IMR-90 (cell line): Measurements from ENCODE around the gene KCNQ1. TPM values are rescaled to one million over a fixed set of nuclear protein-coding genes. Genes with fewer than 3 reads are reported as not detected.

Experiments used
- ATAC-seq: fragments of 200-7000 bp; cut with Tn5 transposase; 2 replicates; pipeline ENCODE4 v1.9.1; 2020; ENCODE audit warnings: low read depth, mild to moderate bottlenecking, moderate library complexity
- BruUV-seq: library from RNA; stranded (reverse); fragments of 400-500 nt; replicated peaks from 2 replicates; lab custom pipeline; 2021; lab: Mats Ljungman, UMichigan
- CTCF ChIA-PET: fragments of 300-600 bp; formaldehyde crosslinking; extraction: SDS; loops from one replicate; lab custom pipeline; 2021; ENCODE audit warnings: antibody characterized with exemption; lab: Yijun Ruan, JAX
- POLR2A ChIA-PET: fragments of 300-600 bp; sonication (Branson Sonifier 250); formaldehyde crosslinking; loops from one replicate; lab custom pipeline; 2022; ENCODE audit warnings: antibody characterized with exemption; ENCODE audit not compliant: unreplicated experiment; lab: Charles Lee
- DNase-seq: peaks from one replicate; pipeline ENCODE4 v3.0.0; 2013
- H2AFZ ChIP-seq: replicated peaks from 2 replicates; pipeline ENCODE3; 2013; ENCODE audit warnings: low read length, mild to moderate bottlenecking; ENCODE audit not compliant: poor library complexity
- H2AK5ac ChIP-seq: 2 replicates; pipeline ENCODE4 v1.6.1; 2013; ENCODE audit warnings: low read depth, low read length, inconsistent platforms
- H2AK9ac ChIP-seq: replicated peaks from 2 replicates; pipeline ENCODE3; 2013; ENCODE audit warnings: mild to moderate bottlenecking, low read depth, low read length, moderate library complexity; ENCODE audit not compliant: poor library complexity
- H2BK120ac ChIP-seq: 2 replicates; pipeline ENCODE4 v1.6.1; 2013; ENCODE audit warnings: low read depth, low read length, inconsistent platforms
- H2BK15ac ChIP-seq: 3 replicates; pipeline ENCODE4 v1.6.1; 2013; ENCODE audit warnings: low read depth, low read length, inconsistent platforms
- H2BK20ac ChIP-seq: 2 replicates; pipeline ENCODE4 v1.6.1; 2013; ENCODE audit warnings: low read depth, mild to moderate bottlenecking, inconsistent platforms, low read length, moderate library complexity
- H2BK5ac ChIP-seq: 2 replicates; pipeline ENCODE4 v1.6.1; 2013; ENCODE audit warnings: mild to moderate bottlenecking, low read depth, low read length, inconsistent platforms; ENCODE audit not compliant: poor library complexity, severe bottlenecking
- H3K14ac ChIP-seq: replicated peaks from 2 replicates; pipeline ENCODE4 v1.6.1; 2013; ENCODE audit warnings: low read depth, low read length, inconsistent platforms
- H3K18ac ChIP-seq: 2 replicates; pipeline ENCODE4 v1.6.1; 2013; ENCODE audit warnings: low read depth, low read length, control low read depth
- H3K23ac ChIP-seq: 2 replicates; pipeline ENCODE4 v1.6.1; 2013; ENCODE audit warnings: low read depth, low read length, inconsistent platforms
- H3K27ac ChIP-seq: 2 replicates; pipeline ENCODE4 v1.5.1; 2013; ENCODE audit warnings: mild to moderate bottlenecking, control low read depth, low read length; ENCODE audit not compliant: insufficient read depth
- H3K27me3 ChIP-seq: 2 replicates; pipeline ENCODE4 v1.6.1; 2013; ENCODE audit warnings: low read length; ENCODE audit not compliant: control insufficient read depth, insufficient read depth
- H3K36me3 ChIP-seq: 2 replicates; pipeline ENCODE4 v1.6.1; 2013; ENCODE audit warnings: low read length, mixed read lengths; ENCODE audit not compliant: control insufficient read depth, insufficient read depth
- H3K4ac ChIP-seq: 2 replicates; pipeline ENCODE4 v1.6.1; 2013; ENCODE audit warnings: low read depth, low read length, inconsistent platforms
- H3K4me1 ChIP-seq: 2 replicates; pipeline ENCODE4 v1.6.1; 2013; ENCODE audit warnings: low read length, mixed read lengths; ENCODE audit not compliant: control insufficient read depth, insufficient read depth
- H3K4me2 ChIP-seq: 2 replicates; pipeline ENCODE4 v1.6.1; 2013; ENCODE audit warnings: low read depth, mild to moderate bottlenecking, control low read depth, low read length, moderate library complexity
- H3K4me3 ChIP-seq: 2 replicates; pipeline ENCODE4 v1.5.1; 2013; ENCODE audit warnings: low read depth, mild to moderate bottlenecking, control low read depth, low read length, moderate library complexity; ENCODE audit not compliant: insufficient read depth
- H3K56ac ChIP-seq: 2 replicates; pipeline ENCODE4 v1.6.1; 2013; ENCODE audit warnings: low read length, inconsistent platforms; ENCODE audit not compliant: insufficient read depth; ENCODE audit errors: extremely low read depth
- H3K79me1 ChIP-seq, 2 experiments: 2 replicates each; pipeline ENCODE4 v1.6.1; 2013; ENCODE audit warnings: low read length in 2 of 2, inconsistent platforms in 1 of 2, low read depth in 1 of 2
- H3K9ac ChIP-seq: 2 replicates; pipeline ENCODE4 v1.6.1; 2013; ENCODE audit warnings: low read depth, low read length, control low read depth
- H3K9me1 ChIP-seq: 2 replicates; pipeline ENCODE4 v1.6.1; 2013; ENCODE audit warnings: low read length, inconsistent platforms; ENCODE audit not compliant: insufficient read depth
- H3K9me3 ChIP-seq: 2 replicates; pipeline ENCODE4 v1.6.1; 2013; ENCODE audit warnings: low read length; ENCODE audit not compliant: control insufficient read depth, insufficient read depth
- H4K20me1 ChIP-seq: 2 replicates; pipeline ENCODE4 v1.6.1; 2013; ENCODE audit warnings: low read length, inconsistent platforms; ENCODE audit not compliant: insufficient read depth
- H4K5ac ChIP-seq: 2 replicates; pipeline ENCODE4 v1.6.1; 2013; ENCODE audit warnings: mild to moderate bottlenecking, low read depth, low read length, control low read depth
- H4K8ac ChIP-seq, 2 experiments: 2 replicates each; pipeline ENCODE4 v1.6.1; 2013; ENCODE audit warnings: low read depth in 2 of 2, low read length in 2 of 2, control low read depth in 1 of 2, inconsistent platforms in 1 of 2
- H4K91ac ChIP-seq: 2 replicates; pipeline ENCODE4 v1.6.1; 2013; ENCODE audit warnings: low read depth, low read length, inconsistent platforms; ENCODE audit not compliant: insufficient read depth
- BHLHE40 ChIP-seq: fragments of 150-350 bp; IDR thresholded peaks from 2 replicates; pipeline ENCODE4 v1.6.1; 2016; ENCODE audit warnings: mild to moderate bottlenecking, low read depth, low read length
- CHD1 ChIP-seq: IDR thresholded peaks from 2 replicates; pipeline ENCODE4 v1.6.1; 2012; ENCODE audit warnings: low read depth, low read length, improper control_type of control experiment
- MXI1 ChIP-seq: IDR thresholded peaks from 2 replicates; pipeline ENCODE4 v1.6.1; 2012; ENCODE audit warnings: low read depth, mild to moderate bottlenecking, low read length, moderate library complexity, borderline replicate concordance
- RAD21 ChIP-seq: IDR thresholded peaks from 2 replicates; pipeline ENCODE4 v1.6.1; 2012; ENCODE audit warnings: low read length, improper control_type of control experiment
- RCOR1 ChIP-seq: IDR thresholded peaks from 2 replicates; pipeline ENCODE4 v1.6.1; 2012; ENCODE audit warnings: mild to moderate bottlenecking, low read length, improper control_type of control experiment; ENCODE audit not compliant: insufficient replicate concordance
- USF2 ChIP-seq: fragments of 150-350 bp; IDR thresholded peaks from 2 replicates; pipeline ENCODE4 v1.6.1; 2017; ENCODE audit warnings: mild to moderate bottlenecking, antibody characterized with exemption, low read length, low read depth
- WGBS, 2 experiments: methylation state at CpG; one replicate each; pipeline versions ENCODE4 v1.1.5 to v1.1.7; 2013; ENCODE audit warnings: missing lambda C conversion rate in 2 of 2; ENCODE audit not compliant: insufficient read length in 1 of 2; ENCODE audit errors: extremely low coverage in 2 of 2; 5-methylcytosine and 5-hydroxymethylcytosine counted together
- dilution Hi-C: fragments of 300-500 bp; cut with HindIII; formaldehyde crosslinking; loops from one replicate; pipeline ENCODE4 v1.14.3; 2018; ENCODE audit warnings: low sequenced_read_pairs; ENCODE audit not compliant: unreplicated experiment
- in situ Hi-C: fragments of 300-500 bp; cut with MboI; formaldehyde crosslinking; loops from 3 replicates; pipeline ENCODE4 v1.14.3; 2019; ENCODE audit warnings: low sequenced_read_pairs, inconsistent platforms, mixed read lengths
- intact Hi-C: fragments of 100-400 bp; cut with micrococcal nuclease; formaldehyde crosslinking; loops from 2 replicates; pipeline ENCODE4 v1.10.0; 2022
- polyA plus RNA-seq, 3 experiments: library from polyadenylated mRNA; depleted of rRNA; stranded (reverse); fragments of >200 nt; gene quantifications; 2 replicates each; pipeline ENCODE4 v1.2.3, GENCODE V29; 2012; ENCODE audit warnings: low replicate concordance in 1 of 3
- total RNA-seq: library from RNA; depleted of rRNA; stranded (reverse); fragments of >200 nt; gene quantifications from 2 replicates; pipeline ENCODE4 v1.2.3, GENCODE V29; 2012

The KCNQ1 gene
- total and polyA plus RNA-seq, 2 of the 4 experiments (the other 2 are of a cell fraction): 0.07 TPM; not detected in 1

GRCh38 chr11:2460540-2461252 is 15.9 kb downstream of the KCNQ1 start:
- 58% methylated on average over 8 of the region's 15 CpGs; no CpG with 5 or more reads in 1 of the 2 experiments for WGBS, 2 experiments
- TF ChIP-seq MXI1: no peak
- no peak for TF ChIP-seq BHLHE40
- no peak for TF ChIP-seq CHD1
- TF ChIP-seq RAD21: no peak
- no peak for TF ChIP-seq USF2
- TF ChIP-seq RCOR1: no peak
- POLR2A ChIA-PET: no interaction called here
- H3K4me3 ChIP-seq: no peak overlapping the region
- H2AK5ac ChIP-seq: no peak overlapping the region
- no peak overlapping the region for H3K27ac ChIP-seq
- H2AK9ac ChIP-seq: no peak overlapping the region
- no peak overlapping the region for H4K5ac ChIP-seq
- H2BK5ac ChIP-seq: no peak overlapping the region
- no peak overlapping the region for H4K8ac ChIP-seq
- H3K9ac ChIP-seq: no peak overlapping the region
- no peak overlapping the region for H3K56ac ChIP-seq
- H3K4ac ChIP-seq: no peak overlapping the region
- no TSS peak for BruUV-seq
- H3K79me1 ChIP-seq: no peaks in the 10 kb centered on the region
- CTCF ChIA-PET: no interaction called here
- no peak overlapping the region for H2BK20ac ChIP-seq
- no peak overlapping the region for H3K4me2 ChIP-seq
- H3K14ac ChIP-seq: no peak overlapping the region
- DNase-seq (no peak), ATAC-seq (no peak)
- H3K4me1 ChIP-seq: no peaks in the 10 kb centered on the region
- H2AFZ ChIP-seq: no peak overlapping the region
- H3K27me3 ChIP-seq: peaks cover 42% of the 10 kb centered on the region
- H3K9me1 ChIP-seq: no peaks in the 10 kb centered on the region
- dilution Hi-C loops: no loop called here
- H3K36me3 ChIP-seq: no peaks in the 10 kb centered on the region
- H4K91ac ChIP-seq: no peak overlapping the region
- no peaks in the 10 kb centered on the region for H4K20me1 ChIP-seq
- in situ Hi-C loops: no loop called here
- H3K18ac ChIP-seq: no peak overlapping the region
- H3K9me3 ChIP-seq: no peaks in the 10 kb centered on the region
- H3K23ac ChIP-seq: no peak overlapping the region
- no peak overlapping the region for H2BK120ac ChIP-seq
- intact Hi-C loops: no loop called here
- H2BK15ac ChIP-seq: no peak overlapping the region
